ENCODE measurements around the gene TOGARAM2. TPM values are rescaled to one million over a fixed set of nuclear protein-coding genes. Genes with fewer than 3 reads are reported as not detected.
"Not testable (repeated sequence)": the region's sequence is repeated elsewhere in the genome, so short reads cannot be mapped to it uniquely, and the experiment has no call there.

Gene TOGARAM2
- total RNA-seq, 2 donors from 2014 or later = 4.0 to 4.3 TPM

- Mint-ChIP-seq H3K9me3 (no peaks in the 10 kb centered on the region), H3K4me3 (no peak overlapping the region), H3K27me3 (ENCODE audit: low read depth) (no peaks in the 10 kb centered on the region), H3K27ac (no peak overlapping the region), H3K36me3 (ENCODE audit: insufficient read depth in 2 of 2) (no peaks in the 10 kb centered on the region), H3K4me1 (ENCODE audit: low read depth) (no peaks in the 10 kb centered on the region)
- DNase-seq (no peak), ATAC-seq (replicated peaks in 1 of 2) (no peak)
Measured at GRCh38 chr2:29071032-29071975, 90.2 kb downstream of the TOGARAM2 start.

GRCh38 chr2:29072251-29072650 is 91.2 kb downstream of the TOGARAM2 start:
- DNase-seq (no peak), ATAC-seq (replicated peaks in 1 of 2) (no peak)
- H3K4me1 Mint-ChIP-seq (ENCODE audit: low read depth) = no peaks in the 10 kb centered on the region
- no peak overlapping the region for H3K27ac Mint-ChIP-seq
- no peaks in the 10 kb centered on the region for H3K27me3 Mint-ChIP-seq (ENCODE audit: low read depth)
- H3K4me3 Mint-ChIP-seq = no peak overlapping the region
- H3K9me3 Mint-ChIP-seq = no peaks in the 10 kb centered on the region
- H3K36me3 Mint-ChIP-seq (ENCODE audit: insufficient read depth in 2 of 2) = no peaks in the 10 kb centered on the region

- Mint-ChIP-seq H3K27ac (no peak overlapping the region), H3K36me3 (ENCODE audit: insufficient read depth in 2 of 2) (no peaks in the 10 kb centered on the region), H3K27me3 (ENCODE audit: low read depth) (no peaks in the 10 kb centered on the region), H3K4me3 (no peak overlapping the region), H3K9me3 (no peaks in the 10 kb centered on the region), H3K4me1 (ENCODE audit: low read depth) (no peaks in the 10 kb centered on the region)
- ATAC-seq (replicated peaks in 1 of 2) (no peak), DNase-seq (no peak)
Measured at GRCh38 chr2:29072971-29073725, 92.0 kb downstream of the TOGARAM2 start.

- Mint-ChIP-seq H3K27ac (no peak overlapping the region), H3K4me3 (no peak overlapping the region), H3K27me3 (ENCODE audit: low read depth) (no peaks in the 10 kb centered on the region), H3K9me3 (no peaks in the 10 kb centered on the region), H3K36me3 (ENCODE audit: insufficient read depth in 2 of 2) (no peaks in the 10 kb centered on the region), H3K4me1 (ENCODE audit: low read depth) (no peaks in the 10 kb centered on the region)
- DNase-seq = no peak
- no peak for ATAC-seq (replicated peaks in 1 of 2)
Measured at GRCh38 chr2:29073933-29074332, 92.8 kb downstream of the TOGARAM2 start.

GRCh38 chr2:29074411-29074810 is 93.3 kb downstream of the TOGARAM2 start, which contains the start of gene PCARE:
TSS of gene PCARE (minus strand) at chr2:29074523. CDS start at chr2:29074261, 262 bp downstream.
- Mint-ChIP-seq H3K36me3 (ENCODE audit: insufficient read depth in 2 of 2) (no peaks in the 10 kb centered on the region), H3K27ac (no peak within 1 kb of the TSS), H3K27me3 (ENCODE audit: low read depth) (no peaks in the 10 kb centered on the region), H3K4me3 (no peak within 1 kb of the TSS), H3K9me3 (peaks cover 0 to 1% of the 10 kb centered on the region in 2 donors), H3K4me1 (ENCODE audit: low read depth) (no peaks in the 10 kb centered on the region)
- ATAC-seq (replicated peaks in 1 of 2) (no peak), DNase-seq (no peak)

- ATAC-seq (replicated peaks in 1 of 2) (no peak), DNase-seq (no peak)
- Mint-ChIP-seq H3K9me3 (peaks cover 1 to 2% of the 10 kb centered on the region in 2 donors), H3K4me1 (ENCODE audit: low read depth) (no peaks in the 10 kb centered on the region), H3K36me3 (ENCODE audit: insufficient read depth in 2 of 2) (peaks cover 0 to 2% of the 10 kb centered on the region in 2 donors), H3K4me3 (no peak overlapping the region), H3K27ac (no peak overlapping the region), H3K27me3 (ENCODE audit: low read depth) (no peaks in the 10 kb centered on the region)
Measured at GRCh38 chr2:29075894-29076705, 95.0 kb downstream of the TOGARAM2 start.

GRCh38 chr2:29079887-29080286 is 98.8 kb downstream of the TOGARAM2 start:
- no peaks in the 10 kb centered on the region for H3K27me3 Mint-ChIP-seq (ENCODE audit: low read depth)
- H3K27ac Mint-ChIP-seq = no peak overlapping the region

GRCh38 chr2:29080886-29081743 is 100.0 kb downstream of the TOGARAM2 start:
- peaks cover 1 to 2% of the 10 kb centered on the region in 2 donors for H3K9me3 Mint-ChIP-seq
- DNase-seq (no peak), ATAC-seq (replicated peaks in 1 of 2) (no peak)
- H3K27me3 Mint-ChIP-seq (ENCODE audit: low read depth) = no peaks in the 10 kb centered on the region
- no peak overlapping the region for H3K4me3 Mint-ChIP-seq
- no peaks in the 10 kb centered on the region for H3K4me1 Mint-ChIP-seq (ENCODE audit: low read depth)
- H3K36me3 Mint-ChIP-seq (ENCODE audit: insufficient read depth in 2 of 2) = peaks cover 0 to 2% of the 10 kb centered on the region in 2 donors
- H3K27ac Mint-ChIP-seq = no peak overlapping the region

More at GRCh38 chr2:29079887-29080286, 98.8 kb downstream of the TOGARAM2 start:
- no peaks in the 10 kb centered on the region for H3K4me1 Mint-ChIP-seq (ENCODE audit: low read depth)
- peaks cover 0 to 2% of the 10 kb centered on the region in 2 donors for H3K36me3 Mint-ChIP-seq (ENCODE audit: insufficient read depth in 2 of 2)
- ATAC-seq (replicated peaks in 1 of 2) = no peak
- peaks cover 1 to 2% of the 10 kb centered on the region in 2 donors for H3K9me3 Mint-ChIP-seq
- H3K4me3 Mint-ChIP-seq = no peak overlapping the region
- DNase-seq = no peak

GRCh38 chr2:29082804-29083495 is 101.9 kb downstream of the TOGARAM2 start:
- H3K27me3 Mint-ChIP-seq (ENCODE audit: low read depth) = no peaks in the 10 kb centered on the region
- H3K4me3 Mint-ChIP-seq = no peak overlapping the region
- H3K36me3 Mint-ChIP-seq (ENCODE audit: insufficient read depth in 2 of 2) = peaks cover 0 to 2% of the 10 kb centered on the region in 2 donors
- DNase-seq = no peak
- no peak for ATAC-seq (replicated peaks in 1 of 2)
- H3K4me1 Mint-ChIP-seq (ENCODE audit: low read depth) = no peaks in the 10 kb centered on the region
- peaks cover 1 to 2% of the 10 kb centered on the region in 2 donors for H3K9me3 Mint-ChIP-seq
- no peak overlapping the region for H3K27ac Mint-ChIP-seq

GRCh38 chr2:29084554-29084953 is 103.5 kb downstream of the TOGARAM2 start:
- H3K27ac Mint-ChIP-seq = no peak overlapping the region
- no peak for DNase-seq
- peaks cover 0 to 2% of the 10 kb centered on the region in 2 donors for H3K36me3 Mint-ChIP-seq (ENCODE audit: insufficient read depth in 2 of 2)
- H3K4me1 Mint-ChIP-seq (ENCODE audit: low read depth) = no peaks in the 10 kb centered on the region
- H3K4me3 Mint-ChIP-seq = no peak overlapping the region
- ATAC-seq (replicated peaks in 1 of 2) = no peak
- H3K9me3 Mint-ChIP-seq = peaks cover 0 to 2% of the 10 kb centered on the region in 2 donors
- H3K27me3 Mint-ChIP-seq (ENCODE audit: low read depth) = peaks cover 10% of the 10 kb centered on the region

GRCh38 chr2:29090311-29090710 is 109.2 kb downstream of the TOGARAM2 start:
- DNase-seq; ATAC-seq (replicated peaks in 1 of 2); H3K4me3 Mint-ChIP-seq; H3K27ac Mint-ChIP-seq; H3K4me1 Mint-ChIP-seq (ENCODE audit: low read depth); H3K9me3 Mint-ChIP-seq; H3K36me3 Mint-ChIP-seq (ENCODE audit: insufficient read depth in 2 of 2): not testable (repeated sequence)
- peaks cover 15% of the 10 kb centered on the region for H3K27me3 Mint-ChIP-seq (ENCODE audit: low read depth)

Data from activated T-cell treated with anti-CD3 and anti-CD28 coated beads, Interleukin-2, amount 50 U/mL, for 72 hours (primary cell).